ENCODE results near the gene PLA2G6.
"Not testable (repeated sequence)": the region's sequence is repeated elsewhere in the genome, so short reads cannot be mapped to it uniquely, and the experiment has no call there.

Gene PLA2G6

GRCh38 chr22:38191731-38192474 lies 10.3 kb upstream of the PLA2G6 start:
- DNase-seq (ENCODE audit: low read depth in 3 of 3): no peak

GRCh38 chr22:38191055-38191454 lies 9.4 kb upstream of the PLA2G6 start:
- no peak for DNase-seq (ENCODE audit: low read depth in 3 of 3)

GRCh38 chr22:38190581-38190980 lies 9.0 kb upstream of the PLA2G6 start:
- no peak for DNase-seq (ENCODE audit: low read depth in 3 of 3)

- no peak for DNase-seq (ENCODE audit: low read depth in 3 of 3)
These were observed 7.5 kb upstream of the PLA2G6 start for GRCh38 chr22:38189104-38189503.

GRCh38 chr22:38187413-38188212 lies 6.0 kb upstream of the PLA2G6 start:
- DNase-seq (ENCODE audit: low read depth in 3 of 3): no peak

- DNase-seq (ENCODE audit: low read depth in 3 of 3): no peak
These were observed 4.8 kb upstream of the PLA2G6 start for GRCh38 chr22:38186429-38186828.

- no peak for DNase-seq (ENCODE audit: low read depth in 3 of 3)
These were observed 3.2 kb upstream of the PLA2G6 start for GRCh38 chr22:38184788-38185187.

- DNase-seq (ENCODE audit: low read depth in 3 of 3): no peak
These were observed 683 bp downstream of the PLA2G6 start for GRCh38 chr22:38180841-38181452.

GRCh38 chr22:38178605-38178937 lies 3.1 kb downstream of the PLA2G6 start:
- not testable (repeated sequence) for DNase-seq (ENCODE audit: low read depth in 3 of 3)

- no peak for DNase-seq (ENCODE audit: low read depth in 3 of 3)
These were observed 3.6 kb downstream of the PLA2G6 start for GRCh38 chr22:38177926-38178604.

- not testable (repeated sequence) for DNase-seq (ENCODE audit: low read depth in 3 of 3)
These were observed 4.1 kb downstream of the PLA2G6 start for GRCh38 chr22:38177571-38177925.

GRCh38 chr22:38177044-38177443 lies 4.6 kb downstream of the PLA2G6 start:
- no peak for DNase-seq (ENCODE audit: low read depth in 3 of 3)

GRCh38 chr22:38176170-38176741 lies 5.4 kb downstream of the PLA2G6 start:
- no peak for DNase-seq (ENCODE audit: low read depth in 3 of 3)

GRCh38 chr22:38175206-38176118 lies 6.2 kb downstream of the PLA2G6 start:
- no peak for DNase-seq (ENCODE audit: low read depth in 3 of 3)

GRCh38 chr22:38174626-38175025 lies 7.0 kb downstream of the PLA2G6 start:
- no peak for DNase-seq (ENCODE audit: low read depth in 3 of 3)

GRCh38 chr22:38173641-38173906 lies 8.1 kb downstream of the PLA2G6 start:
- DNase-seq (ENCODE audit: low read depth in 3 of 3): no peak

- no peak for DNase-seq (ENCODE audit: low read depth in 3 of 3)
These were observed 8.6 kb downstream of the PLA2G6 start for GRCh38 chr22:38172832-38173640.

GRCh38 chr22:38171927-38172831 lies 9.5 kb downstream of the PLA2G6 start:
- no peak for DNase-seq (ENCODE audit: low read depth in 3 of 3)

- no peak for DNase-seq (ENCODE audit: low read depth in 3 of 3)
These were observed 11.2 kb downstream of the PLA2G6 start for GRCh38 chr22:38170469-38170868.

Measured in stimulated activated CD4-positive, alpha-beta T cell treated with anti-CD3 and anti-CD28 coated beads, TNF-alpha, amount 100 ng/mL, for 24 hours (primary cell).